DND-41 (cell line): ENCODE measurements around the gene CASP8AP2.
"Not testable (repeated sequence)": the region's sequence is repeated elsewhere in the genome, so short reads cannot be mapped to it uniquely, and the experiment has no call there.

ENCODE experiments used
- ATAC-seq: fragments of 200-7000 bp; cut with Tn5 transposase; 3 replicates; pipeline ENCODE4 v1.9.1; 2021; ENCODE audit warnings: low read depth; ENCODE audit not compliant: insufficient read depth
- DNase-seq: peaks from one replicate; pipeline ENCODE4 v3.0.0-alpha.2; 2020
- H2AFZ ChIP-seq: 2 replicates; pipeline ENCODE4 v1.6.0; 2012; ENCODE audit warnings: low read depth, low read length
- H3K27ac ChIP-seq: 2 replicates; pipeline ENCODE4 v1.5.1; 2012; ENCODE audit warnings: low read length, inconsistent platforms
- H3K27me3 ChIP-seq: fragments of 200-600 bp; sonication (generic); 2 replicates; pipeline ENCODE4 v1.6.0; 2012; ENCODE audit warnings: low read length, mild to moderate bottlenecking, inconsistent platforms; ENCODE audit not compliant: insufficient read depth, poor library complexity
- H3K36me3 ChIP-seq: 2 replicates; pipeline ENCODE4 v1.5.1; 2012; ENCODE audit warnings: low read length, inconsistent platforms; ENCODE audit not compliant: insufficient read depth
- H3K4me1 ChIP-seq: 2 replicates; pipeline ENCODE4 v1.5.1; 2012; ENCODE audit warnings: mild to moderate bottlenecking, low read length; ENCODE audit not compliant: insufficient read depth
- H3K4me2 ChIP-seq: 2 replicates; pipeline ENCODE4 v1.6.0; 2012; ENCODE audit warnings: mild to moderate bottlenecking, moderate library complexity, low read length, inconsistent platforms; ENCODE audit not compliant: insufficient read depth
- H3K4me3 ChIP-seq, 2 experiments: fragments of 200-600 bp in 1 of 2; shearing (Covaris generic) in 1 of 2; 2 replicates each; pipeline ENCODE4 v1.5.1; 2012 to 2016; ENCODE audit warnings: inconsistent platforms in 2 of 2, low read length in 2 of 2, mild to moderate bottlenecking in 2 of 2, low read depth in 1 of 2, moderate library complexity in 1 of 2
- H3K79me2 ChIP-seq: 2 replicates; pipeline ENCODE4 v1.6.0; 2012; ENCODE audit warnings: low read length, inconsistent platforms; ENCODE audit not compliant: insufficient read depth
- H3K9ac ChIP-seq: 2 replicates; pipeline ENCODE4 v1.6.0; 2012; ENCODE audit warnings: low read depth, mild to moderate bottlenecking, inconsistent platforms, low read length, moderate library complexity
- H3K9me3 ChIP-seq: 2 replicates; pipeline ENCODE4 v1.5.1; 2012; ENCODE audit warnings: low read length, moderate library complexity, mild to moderate bottlenecking, inconsistent platforms; ENCODE audit not compliant: insufficient read depth, severe bottlenecking
- H4K20me1 ChIP-seq: 2 replicates; pipeline ENCODE4 v1.6.0; 2012; ENCODE audit warnings: low read length; ENCODE audit not compliant: insufficient read depth
- CTCF ChIP-seq: IDR thresholded peaks from 2 replicates; pipeline ENCODE4 v1.5.1; 2012; ENCODE audit warnings: borderline replicate concordance, low read length, moderate library complexity, mild to moderate bottlenecking; ENCODE audit not compliant: poor library complexity, severe bottlenecking; ENCODE audit errors: extremely low read depth
- EZH2 ChIP-seq: IDR thresholded peaks from 3 replicates; pipeline ENCODE4 v1.6.1; 2012; ENCODE audit warnings: borderline replicate concordance, low read depth, mild to moderate bottlenecking, moderate library complexity, low read length, inconsistent platforms; ENCODE audit not compliant: severe bottlenecking

CASP8AP2 gene

GRCh38 chr6:89886378-89887120 lies 56.9 kb downstream of the CASP8AP2 start:
- Histone ChIP-seq H3K4me2 (no peak overlapping the region), H3K9me3 (no peaks in the 10 kb centered on the region), H3K79me2 (no peaks in the 10 kb centered on the region), H3K27me3 (no peaks in the 10 kb centered on the region), H3K9ac (no peak overlapping the region), H2AFZ (no peak overlapping the region), H3K4me3 (no peak overlapping the region), H3K27ac (no peak overlapping the region), H3K4me1 (no peaks in the 10 kb centered on the region), H3K36me3 (no peaks in the 10 kb centered on the region), H4K20me1 (no peaks in the 10 kb centered on the region)
- TF ChIP-seq CTCF (no peak), EZH2 (no peak)
- DNase-seq (no peak), ATAC-seq (no peak)

GRCh38 chr6:89887452-89888137 lies 57.9 kb downstream of the CASP8AP2 start:
- no peak for DNase-seq
- no peaks in the 10 kb centered on the region for H3K36me3 ChIP-seq
- no peak overlapping the region for H3K4me3 ChIP-seq
- no peaks in the 10 kb centered on the region for H3K79me2 ChIP-seq
- H3K9ac ChIP-seq = no peak overlapping the region
- no peaks in the 10 kb centered on the region for H4K20me1 ChIP-seq
- no peak overlapping the region for H3K4me2 ChIP-seq
- ATAC-seq = no peak
- no peaks in the 10 kb centered on the region for H3K4me1 ChIP-seq
- no peaks in the 10 kb centered on the region for H3K9me3 ChIP-seq
- H3K27me3 ChIP-seq = no peaks in the 10 kb centered on the region
- no peak overlapping the region for H3K27ac ChIP-seq
- no peak overlapping the region for H2AFZ ChIP-seq
- TF ChIP-seq EZH2 = no peak
- TF ChIP-seq CTCF = no peak

GRCh38 chr6:89888138-89888514 lies 58.4 kb downstream of the CASP8AP2 start:
- Histone ChIP-seq H2AFZ (no peak overlapping the region), H3K27me3 (no peaks in the 10 kb centered on the region), H3K4me1 (no peaks in the 10 kb centered on the region), H3K36me3 (no peaks in the 10 kb centered on the region), H3K9me3 (no peaks in the 10 kb centered on the region), H3K27ac (no peak overlapping the region), H3K79me2 (no peaks in the 10 kb centered on the region), H3K4me2 (no peak overlapping the region), H4K20me1 (no peaks in the 10 kb centered on the region), H3K4me3 (no peak overlapping the region), H3K9ac (no peak overlapping the region)
- no peak for TF ChIP-seq CTCF
- no peak for TF ChIP-seq EZH2
- no peak for ATAC-seq
- no peak for DNase-seq

GRCh38 chr6:89888871-89889270 lies 59.2 kb downstream of the CASP8AP2 start:
- Histone ChIP-seq H3K4me1 (no peaks in the 10 kb centered on the region), H2AFZ (no peak overlapping the region), H3K9me3 (no peaks in the 10 kb centered on the region), H3K4me3 (no peak overlapping the region), H4K20me1 (no peaks in the 10 kb centered on the region), H3K9ac (no peak overlapping the region), H3K79me2 (no peaks in the 10 kb centered on the region), H3K27ac (no peak overlapping the region), H3K4me2 (no peak overlapping the region), H3K36me3 (no peaks in the 10 kb centered on the region), H3K27me3 (no peaks in the 10 kb centered on the region)
- TF ChIP-seq EZH2 (no peak), CTCF (no peak)
- DNase-seq = no peak
- ATAC-seq = no peak

- H2AFZ ChIP-seq, H3K27ac ChIP-seq, H3K4me2 ChIP-seq: not testable (repeated sequence)
These were observed 61.3 kb downstream of the CASP8AP2 start for GRCh38 chr6:89890845-89891528.

More at GRCh38 chr6:89890845-89891528, 61.3 kb downstream of the CASP8AP2 start:
- H4K20me1 ChIP-seq, H3K36me3 ChIP-seq, H3K27me3 ChIP-seq, ATAC-seq, DNase-seq, H3K79me2 ChIP-seq, H3K9me3 ChIP-seq, H3K9ac ChIP-seq, H3K4me3 ChIP-seq, H3K4me1 ChIP-seq: not testable (repeated sequence)
